Coronary artery (tissue), 2 donors: ENCODE measurements around the gene SPATA9.

ENCODE experiments used
- DNase-seq: peaks from one replicate; pipeline ENCODE4 v3.0.0-alpha.2; 2017; ENCODE audit warnings: low spot score
- H3K27ac ChIP-seq, 2 donors: fragments of 200-600 bp; sonication (generic); one replicate each; pipeline ENCODE4 v1.5.1; 2016 to 2019
- H3K4me3 ChIP-seq: fragments of 200-600 bp; sonication (generic); 2 replicates; pipeline ENCODE4 v1.5.1; 2016; ENCODE audit warnings: mild to moderate bottlenecking, moderate library complexity
- TF ChIP-seq, protein P1 (sequence below): fragments of 200-600 bp; sonication (generic); IDR thresholded peaks from one replicate; pipeline ENCODE4 v1.5.1; 2019; ENCODE audit warnings: antibody characterized with exemption

SPATA9 gene

DNA sequence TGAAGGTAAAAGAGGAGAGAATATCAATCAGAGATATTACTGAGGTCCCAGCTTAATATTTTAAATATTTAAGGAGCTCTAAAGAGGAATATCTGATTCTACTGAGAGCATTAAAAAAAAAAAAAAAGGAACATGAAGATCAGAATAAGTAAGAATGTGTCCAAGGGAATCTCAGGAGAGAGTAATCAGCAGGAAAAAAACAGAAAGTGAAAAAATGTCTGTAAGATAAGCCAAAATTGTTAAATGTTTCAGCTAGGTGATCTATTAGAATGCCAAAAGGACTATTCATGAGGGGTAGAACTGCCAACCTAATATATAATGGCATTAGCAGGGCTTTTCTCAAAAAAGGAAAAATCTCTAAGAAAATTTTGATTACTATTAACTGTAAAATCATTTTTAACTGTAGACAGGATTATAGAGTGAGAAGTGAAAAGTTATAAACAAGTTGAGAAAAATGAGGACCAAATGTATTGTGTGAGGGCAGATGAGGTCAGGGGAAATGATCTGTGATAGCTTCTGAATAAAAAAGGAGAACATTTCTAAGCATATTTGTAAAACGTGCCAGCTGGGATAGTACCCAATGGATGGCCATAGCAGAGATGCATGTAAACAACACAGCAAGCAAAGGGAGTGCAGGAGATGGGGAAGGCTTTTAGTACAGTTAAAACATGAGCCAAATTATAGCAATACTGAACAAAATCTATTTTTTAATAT, 38.9 kb upstream of the SPATA9 start:
- H3K27ac ChIP-seq: no peak overlapping the region
- DNase-seq: no peak
- TF ChIP-seq, protein P1, sequence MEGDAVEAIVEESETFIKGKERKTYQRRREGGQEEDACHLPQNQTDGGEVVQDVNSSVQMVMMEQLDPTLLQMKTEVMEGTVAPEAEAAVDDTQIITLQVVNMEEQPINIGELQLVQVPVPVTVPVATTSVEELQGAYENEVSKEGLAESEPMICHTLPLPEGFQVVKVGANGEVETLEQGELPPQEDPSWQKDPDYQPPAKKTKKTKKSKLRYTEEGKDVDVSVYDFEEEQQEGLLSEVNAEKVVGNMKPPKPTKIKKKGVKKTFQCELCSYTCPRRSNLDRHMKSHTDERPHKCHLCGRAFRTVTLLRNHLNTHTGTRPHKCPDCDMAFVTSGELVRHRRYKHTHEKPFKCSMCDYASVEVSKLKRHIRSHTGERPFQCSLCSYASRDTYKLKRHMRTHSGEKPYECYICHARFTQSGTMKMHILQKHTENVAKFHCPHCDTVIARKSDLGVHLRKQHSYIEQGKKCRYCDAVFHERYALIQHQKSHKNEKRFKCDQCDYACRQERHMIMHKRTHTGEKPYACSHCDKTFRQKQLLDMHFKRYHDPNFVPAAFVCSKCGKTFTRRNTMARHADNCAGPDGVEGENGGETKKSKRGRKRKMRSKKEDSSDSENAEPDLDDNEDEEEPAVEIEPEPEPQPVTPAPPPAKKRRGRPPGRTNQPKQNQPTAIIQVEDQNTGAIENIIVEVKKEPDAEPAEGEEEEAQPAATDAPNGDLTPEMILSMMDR: no peak
- H3K4me3 ChIP-seq: no peak overlapping the region

DNA sequence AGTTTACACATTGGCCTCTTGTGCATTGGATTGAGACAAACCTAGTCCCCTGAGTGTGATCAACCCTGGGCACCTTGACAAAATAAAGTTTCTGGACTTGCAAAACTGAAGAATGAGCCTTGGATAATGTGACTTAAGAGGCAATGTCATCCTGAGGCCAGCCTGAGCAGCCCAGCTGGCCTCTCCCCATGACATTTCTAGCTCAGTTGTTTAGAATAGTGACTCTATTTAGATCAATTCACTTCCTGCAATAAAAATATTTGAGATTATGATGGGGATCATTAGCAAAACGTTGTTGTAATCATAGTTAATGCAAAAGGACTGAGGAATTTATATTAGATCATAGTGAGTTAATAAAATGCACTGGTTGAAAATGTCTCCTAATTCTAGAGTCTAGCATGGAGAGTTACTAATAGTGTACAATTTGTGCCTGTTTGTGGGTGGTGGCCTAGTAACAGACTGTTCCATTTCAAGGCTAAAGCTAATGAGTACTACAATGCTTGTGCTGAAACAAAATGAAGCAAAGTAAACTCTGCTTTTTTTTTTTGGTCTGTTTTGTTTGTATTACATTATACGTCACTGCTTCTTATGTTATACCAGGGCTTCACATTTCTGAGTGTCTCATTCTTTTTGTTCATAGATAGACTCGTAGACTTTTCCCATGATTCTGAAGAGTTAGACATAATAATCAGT, 37.4 kb upstream of the SPATA9 start:
- DNase-seq: no peak
- TF ChIP-seq, protein P1: no peak
- H3K27ac ChIP-seq: peak overlapping the region in 1 of 2 donors; percentile 45
- H3K4me3 ChIP-seq: no peak overlapping the region

DNA sequence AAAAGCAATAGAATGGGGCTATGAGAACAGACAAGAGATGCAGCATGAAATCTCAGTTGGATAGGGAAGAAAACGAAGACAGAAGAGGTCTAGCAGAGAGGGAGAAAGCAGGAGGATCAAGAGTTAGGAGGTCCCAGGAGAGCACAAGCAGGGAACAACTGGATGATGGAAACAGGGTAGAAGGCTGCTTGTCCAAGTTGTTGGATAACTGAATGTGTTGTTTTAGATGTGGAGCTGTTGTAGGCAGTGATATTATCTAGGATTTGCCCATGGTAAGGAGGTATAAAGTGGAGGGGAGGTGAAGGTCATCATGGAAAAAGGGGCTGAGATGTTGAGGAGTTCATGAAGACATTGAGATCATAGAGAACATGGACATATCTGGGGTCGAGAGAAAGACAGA, 35.9 kb upstream of the SPATA9 start:
- no peak overlapping the region for H3K4me3 ChIP-seq
- TF ChIP-seq, protein P1: no peak
- no peak for DNase-seq
- H3K27ac ChIP-seq: no peak overlapping the region

DNA sequence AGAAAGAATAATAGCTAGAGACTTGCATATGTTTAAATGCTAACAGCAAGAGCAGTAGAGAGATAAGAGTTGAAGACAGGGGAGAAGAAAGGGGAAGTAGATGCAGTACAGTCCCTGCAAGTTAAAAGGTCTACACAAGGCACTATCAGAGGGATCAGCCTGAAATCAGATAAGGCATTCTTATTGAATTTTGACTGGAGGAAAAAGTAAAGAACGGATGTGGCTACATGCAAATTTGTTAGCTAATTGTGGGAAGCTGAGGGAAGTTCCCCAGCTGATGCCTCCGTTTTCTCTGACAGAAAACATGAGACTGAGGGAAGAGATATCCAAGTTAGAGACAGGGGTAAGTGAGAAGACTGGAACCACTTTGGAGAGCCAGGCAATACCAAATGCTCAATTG, 35.4 kb upstream of the SPATA9 start:
- no peak overlapping the region for H3K27ac ChIP-seq
- TF ChIP-seq, protein P1: no peak
- no peak overlapping the region for H3K4me3 ChIP-seq
- no peak for DNase-seq

DNA sequence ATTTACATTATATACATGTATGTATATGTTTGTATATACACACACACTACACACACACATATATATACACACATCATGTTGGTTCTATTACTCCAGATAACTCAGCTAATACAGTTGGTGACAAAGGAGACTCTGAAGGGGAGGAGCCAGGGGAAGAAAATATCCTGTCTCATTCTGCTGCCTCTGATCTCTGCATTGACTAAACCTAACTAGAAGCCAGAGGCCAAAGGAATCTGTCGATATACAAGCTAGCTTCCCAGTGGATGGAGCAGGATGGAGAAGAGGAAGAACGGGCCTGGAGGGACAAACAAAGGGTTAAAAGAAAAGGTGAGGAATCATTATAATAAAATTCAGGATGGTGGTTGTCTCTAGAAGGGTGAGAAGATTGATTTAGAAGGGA, 34.6 kb upstream of the SPATA9 start:
- Histone ChIP-seq H3K4me3 (no peak overlapping the region), H3K27ac (no peak overlapping the region)
- TF ChIP-seq, protein P1: no peak
- no peak for DNase-seq

DNA sequence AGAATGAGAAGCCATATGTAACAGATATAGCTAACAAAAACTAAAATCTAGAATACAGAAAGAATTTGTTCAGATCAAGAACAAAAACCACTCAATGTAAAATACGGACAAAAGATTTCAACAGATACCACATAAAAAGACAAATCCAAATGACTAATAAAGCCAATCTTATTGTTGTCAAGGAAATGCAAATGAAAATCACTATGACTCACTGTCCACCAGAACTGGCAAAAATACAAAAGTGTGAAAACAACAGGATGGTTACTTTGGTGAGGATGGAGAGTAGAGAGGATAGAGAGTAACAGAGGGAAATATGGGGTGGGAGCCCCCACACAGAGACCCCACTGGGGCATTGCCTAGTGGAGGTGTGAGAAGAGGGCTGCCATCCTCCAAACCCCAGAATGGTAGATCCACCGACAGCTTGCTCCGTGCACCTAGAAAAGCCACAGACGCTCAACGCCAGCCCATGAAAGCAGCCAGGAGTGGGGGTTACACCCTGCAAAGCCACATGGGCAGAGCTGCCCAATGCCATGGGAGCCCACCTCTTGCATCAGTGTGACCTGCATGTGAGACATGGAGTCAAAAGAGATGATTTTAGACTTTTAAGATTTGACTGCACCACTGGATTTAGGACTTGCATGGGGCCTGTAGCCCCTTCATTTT, 33.1 kb upstream of the SPATA9 start:
- no peak for DNase-seq
- TF ChIP-seq, protein P1: no peak
- Histone ChIP-seq H3K27ac (no peak overlapping the region), H3K4me3 (no peak overlapping the region)
